GM19397 (cell line): ENCODE data around the gene RMND1.
A peak's percentile ranks its signal among the peaks of the same experiment; 100 is the strongest.

Source experiments
- ATAC-seq: cut with Tn5 transposase; IDR thresholded peaks from one replicate; pipeline ENCODE4 v1.9.1; 2021; ENCODE audit warnings: mild to moderate bottlenecking, moderate library complexity; ENCODE audit not compliant: unreplicated experiment

The RMND1 gene

DNA sequence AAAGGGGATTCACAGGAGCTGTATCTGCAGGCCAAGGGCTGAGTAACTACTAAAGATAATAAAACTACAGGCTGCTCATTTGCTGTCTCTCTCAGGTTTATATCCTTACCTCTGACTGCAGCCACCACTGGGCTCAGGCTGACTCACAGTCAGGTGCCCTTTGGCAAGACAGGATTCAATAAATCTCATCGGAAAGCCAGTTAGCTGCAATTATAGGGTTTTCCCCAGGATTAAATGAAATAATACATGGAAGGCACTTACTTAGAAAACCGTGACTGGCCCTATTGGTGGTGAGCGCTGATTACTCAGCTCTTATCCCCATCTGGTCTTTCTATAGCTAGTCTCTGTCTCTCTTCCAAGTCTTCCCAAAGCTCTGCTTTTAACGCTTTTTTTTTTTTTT lies 26.4 kb downstream of the RMND1 start:
- ATAC-seq = no peak

DNA sequence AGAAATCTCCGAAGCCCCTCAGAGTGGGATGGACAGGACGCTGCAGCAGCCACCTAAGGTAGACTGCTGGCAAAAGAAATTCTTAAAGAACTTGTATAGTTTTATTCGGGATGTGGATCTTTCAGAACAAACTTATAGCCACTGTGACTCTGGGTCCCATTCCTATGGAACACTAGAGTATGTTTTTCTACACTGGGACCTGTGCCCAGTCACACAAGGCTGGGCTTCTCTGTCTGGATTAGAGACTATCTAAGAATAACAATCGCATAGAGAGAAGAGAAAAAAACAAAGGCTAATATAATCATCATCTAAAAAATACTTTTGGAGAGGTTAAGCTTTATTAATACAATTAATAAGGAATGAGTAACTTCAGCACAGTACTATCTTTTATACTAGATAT lies 28.9 kb downstream of the RMND1 start:
- ATAC-seq = no peak

DNA sequence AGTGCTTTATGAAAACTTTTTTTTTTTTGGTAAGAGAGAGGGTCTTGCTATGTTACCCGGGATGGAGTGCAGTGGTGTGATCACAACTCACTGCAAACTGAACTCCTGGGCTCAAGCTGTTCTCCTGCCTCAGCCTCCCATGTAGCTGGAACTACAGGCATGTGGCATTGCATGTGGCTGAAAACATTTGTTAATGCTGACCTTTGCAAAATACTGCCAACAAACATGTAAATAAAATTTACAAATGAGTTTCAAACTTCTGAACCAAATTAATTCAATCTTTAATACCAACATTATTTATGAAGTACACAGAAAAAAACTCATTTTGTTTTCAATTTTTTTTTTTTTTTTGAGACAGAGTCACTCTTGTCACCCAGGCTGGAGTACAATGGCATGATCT lies 34.4 kb downstream of the RMND1 start:
- no peak for ATAC-seq

DNA sequence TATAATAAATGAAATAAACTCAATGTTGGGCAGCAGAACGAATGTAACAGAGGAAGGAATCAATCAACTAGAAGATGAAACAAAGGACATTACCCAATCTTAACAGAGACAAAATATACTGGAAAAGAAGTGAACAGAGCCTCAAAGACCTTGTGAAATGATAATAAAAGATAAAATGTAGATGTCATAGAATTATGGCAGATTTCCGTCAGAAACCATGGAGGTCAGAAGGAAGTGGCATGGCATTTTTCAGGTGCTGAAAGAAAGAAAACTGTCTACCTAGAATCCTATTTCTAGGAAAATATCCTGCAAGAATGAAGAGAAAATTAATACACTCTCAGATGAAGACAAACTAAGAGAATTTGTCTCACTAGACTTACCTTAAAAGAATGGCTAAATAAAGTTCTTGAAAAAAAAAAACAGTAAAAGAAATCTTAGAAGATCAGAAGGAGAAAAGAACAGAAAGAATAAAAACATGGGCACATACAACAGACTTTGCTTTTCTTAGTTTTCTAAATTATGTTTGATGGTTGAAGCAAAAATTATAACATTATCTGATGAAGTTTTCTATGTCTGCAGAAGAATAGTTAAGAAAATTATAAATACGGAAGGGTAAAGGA lies 37.2 kb downstream of the RMND1 start:
- no peak for ATAC-seq

DNA sequence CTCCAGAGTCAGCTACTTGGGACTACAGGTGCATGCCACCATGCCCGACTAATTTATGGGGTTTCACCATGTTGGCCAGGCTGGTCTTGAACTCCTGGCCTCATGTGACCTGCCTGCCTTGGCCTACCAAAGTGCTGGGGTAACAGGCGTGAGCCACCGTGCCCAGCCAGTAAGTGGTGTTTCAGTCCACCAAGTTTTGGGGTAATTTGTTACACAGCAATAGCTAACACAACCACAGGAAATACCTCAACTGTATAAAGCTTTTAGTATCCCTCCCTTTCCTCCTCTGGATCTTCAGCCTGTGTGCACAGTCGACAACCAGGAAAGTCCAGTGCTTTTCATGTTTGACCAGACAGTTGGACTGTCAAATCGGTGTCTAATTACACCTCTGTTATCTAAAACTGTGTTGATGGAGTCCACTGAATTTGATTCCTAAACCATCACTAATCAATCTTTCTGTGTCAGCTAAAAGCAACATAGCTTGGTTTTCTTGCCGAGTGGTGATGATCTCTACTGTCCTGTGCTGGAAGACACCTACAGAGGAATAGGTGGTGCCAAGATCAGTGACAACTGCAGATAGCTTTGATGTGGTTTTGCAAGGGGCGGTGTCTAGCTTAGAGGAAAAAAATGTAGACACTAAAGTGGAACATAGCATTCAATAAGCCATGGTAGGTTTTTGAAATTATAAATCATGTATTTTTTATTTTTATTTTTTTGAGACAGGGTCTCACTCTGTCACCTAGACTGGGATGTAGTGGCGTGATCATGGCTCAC lies 38.4 kb downstream of the RMND1 start:
- no peak for ATAC-seq

DNA sequence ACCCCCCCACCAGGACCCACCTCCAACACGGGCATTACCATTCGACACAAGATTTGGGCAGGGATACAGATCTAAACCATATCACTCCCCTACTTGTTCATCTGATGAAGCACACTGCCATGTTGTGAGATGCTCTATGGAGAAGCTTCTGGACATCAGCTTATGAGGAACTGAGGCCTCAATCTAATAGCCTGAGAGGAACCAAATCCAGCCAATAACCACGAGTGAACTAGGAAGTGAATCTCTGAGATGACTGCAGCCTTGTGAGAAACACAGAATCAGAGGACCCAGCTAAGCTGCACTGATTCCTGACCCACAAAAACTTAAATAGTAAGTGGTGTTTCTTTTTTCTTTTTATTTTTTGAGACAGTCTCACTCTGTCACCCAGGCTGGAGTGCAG lies 39.0 kb downstream of the RMND1 start:
- no peak for ATAC-seq

DNA sequence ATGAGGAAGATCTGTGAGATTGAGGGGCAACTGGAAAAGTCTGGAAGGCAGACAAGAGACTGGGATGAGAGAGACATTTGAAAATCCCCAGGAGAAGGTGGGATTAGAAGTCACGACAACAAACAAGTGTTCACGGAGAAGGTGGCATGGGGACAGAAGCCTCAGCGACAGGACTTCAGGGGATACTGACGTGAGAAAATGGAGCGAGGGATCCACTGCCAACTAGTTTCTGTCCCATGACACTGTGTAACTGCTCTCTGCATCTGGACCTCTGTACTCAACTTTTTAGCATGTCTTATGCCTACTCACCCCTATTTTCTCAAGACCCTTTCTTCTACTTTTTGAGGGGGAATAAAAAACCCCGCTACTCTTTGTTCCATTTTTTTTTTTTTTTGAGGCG lies 42.2 kb downstream of the RMND1 start:
- no peak for ATAC-seq

DNA sequence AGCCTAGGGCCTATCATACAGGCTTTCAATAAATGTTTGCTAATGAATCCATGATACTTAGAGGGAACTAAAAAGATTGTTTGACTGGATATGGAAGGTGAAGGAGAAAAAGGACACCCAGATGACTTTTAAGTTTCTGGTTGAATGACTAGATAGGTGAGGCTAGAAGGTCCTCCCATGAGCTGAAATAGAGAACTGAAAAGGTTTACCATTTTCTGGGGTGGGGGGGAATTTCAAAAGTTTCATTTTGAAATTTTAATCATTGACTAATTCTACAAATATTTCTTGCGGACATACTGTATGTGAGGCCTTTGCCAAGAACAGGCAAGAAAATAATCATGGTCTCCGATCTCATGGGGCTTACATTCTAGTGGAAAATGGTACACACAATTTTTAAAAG lies 42.7 kb downstream of the RMND1 start:
- no peak for ATAC-seq

DNA sequence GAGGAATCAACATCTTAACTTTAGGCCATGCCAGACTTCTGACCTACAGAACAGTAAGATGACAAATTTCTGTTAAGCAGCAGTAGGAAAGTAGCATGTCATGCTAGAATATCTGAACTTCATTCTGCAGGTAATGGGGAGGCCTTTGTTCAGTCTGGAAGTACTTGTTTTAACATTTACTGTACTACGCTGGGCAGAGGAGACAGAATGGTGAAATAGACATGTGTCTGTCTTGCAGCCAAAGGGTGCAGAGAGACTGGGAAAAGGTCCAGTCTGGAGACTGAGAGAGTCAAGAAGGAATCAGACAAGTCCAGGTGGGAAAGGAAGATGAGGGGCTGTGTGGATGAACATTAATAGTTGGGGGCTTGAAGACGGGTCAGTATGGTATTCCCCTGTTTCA lies 43.1 kb downstream of the RMND1 start:
- ATAC-seq = no peak

DNA sequence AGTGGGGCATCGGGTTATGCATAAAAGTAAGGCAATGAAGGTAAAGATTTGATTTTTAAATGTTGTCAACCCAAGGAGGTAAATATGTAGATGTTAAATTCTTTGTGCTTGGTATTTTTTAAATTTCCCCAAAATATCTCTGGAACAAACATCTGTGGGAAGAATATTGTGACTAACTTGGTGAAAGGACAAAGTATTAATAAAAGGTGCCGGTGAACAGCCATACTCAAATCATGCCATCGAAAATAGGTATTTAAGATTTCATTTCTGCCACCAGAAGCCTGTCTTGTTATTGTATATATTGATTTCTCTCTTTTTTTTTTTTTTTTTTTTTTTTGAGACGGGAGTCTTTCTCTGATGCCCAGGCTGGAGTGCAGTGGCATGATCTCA lies 48.0 kb downstream of the RMND1 start:
- ATAC-seq = no peak

DNA sequence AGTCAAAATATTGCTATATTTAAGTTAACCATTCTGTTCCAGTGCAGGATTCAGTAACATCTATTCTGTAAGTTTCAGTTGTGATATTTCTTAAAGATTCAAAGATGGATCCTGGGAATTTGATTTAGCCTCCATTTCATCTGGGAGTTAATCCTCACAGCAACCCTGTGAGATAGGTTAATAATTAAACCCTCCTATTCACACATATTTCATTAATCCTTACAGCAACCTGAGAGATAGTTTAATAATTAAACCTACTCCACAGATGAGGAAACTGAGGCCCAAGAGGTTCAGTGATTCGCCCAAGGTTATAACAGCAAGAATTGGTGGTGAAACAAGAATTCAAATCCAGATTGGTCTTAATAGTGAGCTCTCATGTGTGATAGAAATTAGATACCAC lies 49.7 kb downstream of the RMND1 start:
- ATAC-seq = no peak

DNA sequence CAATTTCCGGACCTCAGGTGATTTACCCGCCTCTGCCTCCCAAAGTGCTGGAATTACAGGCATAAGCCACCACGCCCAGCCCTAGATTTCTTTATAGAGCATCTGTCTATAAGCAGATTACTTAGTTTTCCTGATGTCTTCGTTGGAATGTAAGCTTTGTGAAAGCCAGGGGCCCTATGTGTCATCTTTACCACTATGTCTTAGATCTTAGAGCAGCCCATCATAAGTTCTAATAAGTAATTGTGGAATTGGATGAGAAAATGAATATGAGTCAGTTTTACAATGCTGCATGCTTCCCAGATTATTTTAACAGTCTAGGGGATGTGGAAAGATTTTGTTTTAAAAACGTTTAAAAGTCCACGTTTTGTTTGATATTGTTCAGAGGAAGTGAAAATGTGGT lies 51.5 kb downstream of the RMND1 start:
- no peak for ATAC-seq

DNA sequence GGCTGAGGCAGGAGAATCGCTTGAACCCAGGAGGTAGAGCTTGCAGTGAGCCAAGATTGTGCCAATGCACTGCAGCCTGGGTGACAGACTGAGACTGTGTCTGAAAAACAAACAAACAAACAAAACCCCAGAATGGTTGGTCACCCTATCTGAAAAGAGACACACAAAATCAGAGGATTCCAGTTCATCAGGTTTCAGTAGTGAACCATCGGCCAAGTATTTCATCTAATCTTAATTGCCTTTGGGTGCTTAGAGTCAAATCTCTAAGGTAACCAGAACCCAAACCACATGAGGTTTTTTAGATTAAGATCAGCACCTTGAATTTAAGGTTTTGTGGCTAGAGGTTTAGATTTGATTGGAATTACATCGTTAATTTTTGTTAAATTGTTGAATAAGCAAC lies 52.2 kb downstream of the RMND1 start:
- ATAC-seq = no peak

DNA sequence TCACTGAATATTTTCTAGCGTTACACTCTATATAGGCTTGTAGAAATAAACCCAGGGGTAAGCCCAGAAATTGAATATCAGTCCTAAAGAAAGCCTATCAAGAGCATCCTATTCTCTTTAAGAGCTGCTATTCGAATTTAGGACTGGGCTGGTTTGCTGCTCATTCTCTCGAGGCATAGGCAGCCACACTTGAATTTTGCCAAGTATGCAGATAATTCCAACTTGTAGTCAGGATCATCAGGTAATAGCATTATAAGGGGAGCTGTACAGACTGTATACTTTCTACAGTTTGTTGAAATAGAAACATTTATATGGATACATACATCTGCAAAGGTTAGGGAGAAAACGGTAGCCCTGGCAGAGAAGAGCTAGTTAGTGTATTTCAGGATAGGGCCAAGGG lies 58.5 kb downstream of the RMND1 start:
- ATAC-seq = no peak

DNA sequence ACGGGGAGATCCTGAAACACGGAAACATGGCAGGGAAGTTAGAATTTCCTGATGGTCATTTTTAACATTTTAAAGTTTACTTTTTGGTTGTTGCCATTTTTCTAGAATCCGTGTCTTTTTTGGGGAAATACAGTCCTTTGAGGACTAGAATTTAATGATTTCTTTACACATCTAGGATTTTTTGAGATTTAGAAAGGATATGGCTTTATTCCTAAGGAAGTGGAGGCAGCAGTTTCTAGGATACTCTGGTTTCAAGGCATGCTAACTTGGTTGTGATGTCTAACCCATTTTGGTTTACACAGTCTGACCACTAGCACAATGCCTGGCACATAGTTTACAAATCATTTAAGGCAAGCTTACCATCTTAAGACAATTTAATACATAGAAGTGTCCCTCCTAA lies 59.5 kb downstream of the RMND1 start:
- ATAC-seq = no peak

DNA sequence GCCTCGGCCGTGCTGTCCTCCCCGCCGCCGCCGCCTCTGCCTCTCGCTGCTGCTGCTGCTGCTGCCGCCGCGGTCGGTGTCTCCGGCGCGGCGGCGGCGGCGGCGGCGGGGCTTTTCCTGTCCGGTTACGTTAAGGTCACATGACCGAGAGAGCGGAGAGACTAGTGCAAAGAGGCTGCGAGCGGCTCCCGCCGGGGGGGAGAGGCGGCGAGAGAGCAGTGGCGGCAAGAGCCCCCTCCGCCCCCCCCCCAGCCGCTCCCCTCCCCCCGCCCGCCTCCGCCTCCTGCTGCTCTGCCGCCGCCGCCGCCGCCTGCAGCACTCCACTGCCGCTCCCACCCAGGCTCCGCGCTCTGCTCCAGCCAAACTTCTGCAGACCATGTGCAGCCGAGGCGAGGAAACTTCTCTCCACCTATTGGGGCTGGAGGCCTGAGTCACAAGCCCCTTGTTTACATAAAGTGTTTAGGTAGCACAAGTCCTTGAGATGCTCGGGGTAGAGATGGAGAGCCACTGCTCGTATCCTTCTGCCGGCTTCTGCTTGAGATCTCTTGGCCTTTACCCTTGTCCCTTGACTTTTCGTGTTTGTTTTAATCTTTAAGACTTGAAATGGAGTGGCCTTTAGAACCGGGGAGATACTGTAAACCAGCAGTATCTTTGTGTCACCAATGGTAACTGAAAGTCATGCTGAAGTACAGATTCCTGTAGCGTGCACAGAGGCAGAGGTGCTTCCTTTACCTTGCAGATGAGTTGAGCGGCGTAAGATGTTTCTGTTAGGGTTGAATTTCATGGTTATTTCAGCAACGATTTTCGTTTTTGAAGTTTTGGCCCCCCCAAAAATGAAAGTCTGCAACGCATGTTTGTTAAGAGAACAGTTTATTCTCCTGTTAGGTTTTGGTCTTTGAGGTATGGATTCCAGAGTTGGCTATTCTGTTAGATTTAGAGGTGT lies 60.2 kb downstream of the RMND1 start, which contains the start of gene ZBTB2:
Gene ZBTB2, minus strand, starts transcription at position 89 of the 943 bp plus-strand sequence. CDS start 17,922 bp downstream, outside the sequence.
- ATAC-seq = no peak

DNA sequence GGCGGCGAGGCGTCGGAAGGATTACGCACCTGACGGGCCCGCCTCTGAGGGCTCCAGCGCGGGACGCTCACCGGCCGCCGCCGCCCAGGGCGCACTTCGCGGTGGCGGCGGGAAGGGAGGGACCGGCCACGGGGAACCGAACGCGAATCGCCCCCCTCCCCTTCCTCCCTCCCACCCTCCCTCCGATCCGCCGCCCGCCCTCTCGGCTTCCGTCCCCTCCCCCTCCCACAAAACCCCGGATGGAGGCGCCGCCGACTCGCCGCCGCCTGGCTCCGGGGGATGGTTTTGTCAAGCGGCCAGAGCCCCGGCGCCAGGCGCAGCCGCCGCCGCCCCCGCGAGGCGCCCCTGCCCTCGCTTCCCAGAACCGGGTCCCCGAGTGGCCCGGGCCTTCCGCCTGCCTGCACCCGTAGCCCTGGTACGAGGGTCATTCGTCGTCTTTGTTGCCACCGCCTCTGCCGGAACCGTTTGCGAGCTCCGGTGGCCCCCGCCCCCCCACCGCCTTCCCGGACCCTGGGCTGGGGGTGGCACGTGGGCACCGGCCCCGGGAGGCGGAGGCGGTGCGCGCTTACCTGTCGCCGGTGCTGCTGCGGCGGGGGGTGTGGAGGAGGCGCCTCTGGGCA lies 61.0 kb downstream of the RMND1 start:
- ATAC-seq = peak; percentile 17

DNA sequence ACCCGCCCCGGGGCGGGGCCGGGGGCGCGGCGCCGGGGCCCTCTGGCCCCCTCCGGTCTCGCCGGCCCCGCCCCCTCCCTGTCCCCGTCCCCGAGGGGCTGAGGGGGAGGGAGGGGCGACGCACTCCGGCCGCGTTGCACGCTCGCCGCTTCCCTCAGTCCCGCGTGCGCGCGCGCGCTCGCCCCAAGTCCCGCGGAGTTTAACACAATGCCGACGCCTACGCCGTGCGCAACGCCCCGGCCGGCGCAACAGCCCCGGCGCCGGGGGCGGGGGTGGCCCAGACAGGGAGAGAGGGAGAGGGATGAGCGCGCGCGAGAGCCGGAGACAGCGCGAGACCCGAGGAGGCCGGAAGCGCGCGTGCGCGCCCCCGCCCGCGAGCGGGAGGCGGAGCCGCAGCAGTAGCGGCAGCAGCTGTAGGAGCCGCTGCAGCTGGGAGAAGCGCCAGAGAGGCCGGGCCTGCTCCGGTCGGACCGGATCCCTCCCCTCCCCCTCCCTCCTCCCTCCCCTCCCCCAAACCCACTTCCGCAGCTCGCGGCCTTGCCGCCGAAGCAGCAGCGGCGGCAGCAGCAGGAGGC lies 61.6 kb downstream of the RMND1 start:
- ATAC-seq = peak; percentile 81

DNA sequence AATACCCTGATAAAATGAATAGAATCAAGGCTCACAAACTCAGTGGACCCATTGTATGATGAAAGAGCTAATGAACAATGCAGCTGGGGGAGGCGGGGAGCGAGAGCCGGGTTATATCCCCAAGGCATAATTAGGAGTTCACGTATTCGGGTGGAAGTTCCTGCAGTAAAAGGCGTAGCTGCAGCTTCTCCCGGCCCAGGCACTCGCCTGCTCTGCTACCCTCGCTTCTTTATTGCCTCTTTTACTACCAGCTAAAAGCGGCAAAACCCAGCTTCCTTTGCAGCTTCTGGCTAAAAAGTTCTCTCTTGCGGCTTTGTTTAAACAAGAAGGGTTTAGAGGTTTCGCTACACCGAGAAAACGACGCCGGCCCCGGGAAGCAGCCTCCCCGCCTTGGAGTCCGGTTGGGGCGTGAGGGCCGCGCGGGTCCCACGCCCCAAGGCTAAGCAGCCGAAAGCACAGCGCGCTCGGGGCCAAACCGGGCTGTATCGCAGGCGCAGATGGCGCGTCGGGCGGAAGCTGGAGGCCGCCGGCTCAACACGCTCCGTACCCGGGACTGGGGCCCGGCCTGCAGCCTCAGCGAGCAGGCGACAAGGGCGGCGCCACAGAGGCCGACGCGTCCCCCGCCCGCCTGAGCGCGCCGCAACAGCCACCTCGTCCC lies 62.2 kb downstream of the RMND1 start:
- ATAC-seq = peak; percentile 70

DNA sequence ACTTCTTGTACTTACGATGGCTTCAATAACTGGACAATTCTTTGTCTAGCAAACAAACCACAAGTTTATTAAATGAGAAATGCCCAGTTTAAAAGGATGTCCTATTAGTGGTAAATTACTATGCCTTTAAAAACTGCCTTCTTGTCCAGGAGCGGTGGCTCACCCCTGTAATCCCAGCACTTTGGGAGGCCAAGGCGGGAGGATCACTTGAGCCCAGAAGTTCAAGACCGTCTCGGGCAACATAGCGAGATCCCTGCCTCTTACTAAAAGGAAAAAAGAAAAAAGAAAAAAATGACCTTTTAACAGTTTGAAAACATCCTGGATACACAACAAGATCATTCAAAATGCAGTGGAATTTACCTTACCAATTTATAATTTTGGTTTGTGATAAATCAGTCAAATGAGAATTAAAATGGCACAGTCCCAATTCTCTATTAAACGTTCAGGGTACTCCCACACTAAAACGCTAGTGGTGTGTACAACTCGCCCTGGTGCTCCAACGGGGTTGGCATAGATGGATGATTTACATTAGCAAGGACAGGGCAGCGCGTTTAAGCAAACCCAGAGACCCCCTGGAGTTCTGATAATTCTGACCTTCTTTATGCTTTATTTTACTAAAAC lies 62.8 kb downstream of the RMND1 start:
- no peak for ATAC-seq
